GM19023 (cell line): ENCODE measurements around the gene CARD16.
A peak's percentile ranks its signal among the peaks of the same experiment; 100 is the strongest.

ENCODE experiments used
- ATAC-seq: cut with Tn5 transposase; IDR thresholded peaks from one replicate; pipeline ENCODE4 v1.9.1; 2021; ENCODE audit warnings: mild to moderate bottlenecking, moderate library complexity; ENCODE audit not compliant: unreplicated experiment

Gene CARD16

DNA sequence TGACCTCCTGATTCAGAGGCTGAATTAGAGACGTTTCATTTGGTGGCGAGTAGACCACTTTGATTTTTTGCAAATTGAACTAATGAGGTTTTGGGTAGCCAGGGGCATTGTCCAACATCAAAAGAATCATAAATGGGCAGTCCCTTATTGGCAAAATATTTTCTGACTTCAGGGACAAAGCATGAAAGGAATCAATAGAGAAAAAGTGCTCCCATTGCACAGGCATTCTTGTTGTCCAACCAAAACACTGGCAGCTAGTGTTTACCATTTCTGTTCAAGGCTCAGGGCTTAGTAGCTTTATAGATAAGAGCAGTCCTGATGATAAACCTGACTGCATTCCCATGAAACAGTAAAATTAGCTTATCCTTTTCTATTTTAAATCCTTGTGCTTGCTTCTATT is 6.4 kb upstream of the CARD16 start:
- ATAC-seq = no peak

DNA sequence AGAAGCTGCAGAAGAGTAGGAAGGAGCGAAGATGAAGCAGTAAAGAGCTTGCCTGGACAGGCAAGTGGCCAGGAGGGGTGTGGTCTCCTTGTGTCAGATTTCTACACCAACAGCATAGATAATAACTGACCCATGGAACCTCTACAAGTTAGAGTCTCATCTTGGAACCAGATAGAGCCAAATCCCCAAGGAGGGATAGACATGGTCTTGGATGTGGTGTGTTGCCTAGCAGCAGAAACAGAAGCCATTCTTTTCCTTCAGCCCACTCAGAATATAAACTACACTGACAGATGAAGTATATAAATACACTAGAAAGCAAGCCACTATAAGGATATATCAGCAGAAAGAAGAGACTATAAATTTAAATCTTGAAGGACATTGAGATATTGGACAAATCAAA is 4.3 kb upstream of the CARD16 start:
- ATAC-seq = no peak

DNA sequence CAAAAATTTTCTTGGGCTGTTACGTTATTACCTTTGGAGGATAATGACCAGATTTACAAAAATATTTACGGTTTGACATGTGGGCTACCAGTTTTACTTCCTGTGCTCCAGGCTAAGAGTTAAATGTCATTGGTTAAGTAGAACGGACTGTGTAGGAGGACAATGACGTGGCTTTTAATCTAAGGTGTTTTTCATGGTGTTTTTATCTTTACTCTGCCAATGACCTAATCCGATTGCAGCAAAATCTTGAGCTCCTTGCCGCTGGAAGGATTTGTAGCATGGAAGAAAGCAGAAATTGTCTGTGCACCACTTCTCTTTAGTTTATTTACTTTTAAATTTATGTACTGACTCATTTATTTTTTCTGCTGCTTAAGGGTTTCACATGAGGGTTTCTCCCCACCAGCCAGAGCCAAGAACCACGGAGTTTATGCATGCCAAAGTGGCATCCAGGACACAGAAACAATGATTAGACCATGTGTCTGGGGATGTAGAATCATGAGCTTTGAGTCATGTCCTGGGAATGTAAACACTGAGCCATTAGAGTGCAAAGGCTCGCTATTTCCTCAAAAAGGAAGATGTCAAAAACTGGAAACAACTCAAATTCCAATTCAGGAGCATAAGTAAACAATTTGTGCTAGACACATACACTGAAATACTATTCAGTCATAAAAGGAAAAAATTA is 1.9 kb upstream of the CARD16 start:
- no peak for ATAC-seq

DNA sequence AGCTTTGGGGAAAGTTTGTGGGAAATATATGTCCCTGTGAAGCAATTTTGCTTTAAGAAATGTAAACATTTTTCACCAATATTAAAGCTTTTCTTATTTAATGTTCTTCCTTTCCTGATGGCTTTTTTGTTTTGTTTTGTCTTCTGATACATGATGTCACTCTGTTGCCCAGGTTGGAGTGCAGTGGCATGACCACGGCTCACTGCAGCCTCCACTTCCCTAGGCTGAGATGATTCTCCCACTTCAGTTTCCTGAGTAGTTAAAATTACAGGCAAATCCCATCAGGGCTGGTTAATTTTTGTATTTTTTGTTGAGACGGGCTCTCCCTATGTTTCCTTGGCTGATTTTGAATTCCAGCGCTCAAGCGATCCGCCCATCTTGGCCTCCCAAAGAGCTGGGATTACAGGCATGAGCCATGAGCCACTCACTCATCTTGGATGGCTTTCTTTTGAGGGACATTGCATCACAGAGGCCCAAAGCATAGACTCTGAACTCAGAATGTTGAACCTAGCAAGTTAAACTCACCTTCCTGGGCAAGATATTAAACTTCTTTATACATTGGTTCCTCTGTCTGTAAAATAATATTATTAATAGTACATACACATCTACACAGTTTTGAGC is 651 bp upstream of the CARD16 start:
- ATAC-seq = no peak

DNA sequence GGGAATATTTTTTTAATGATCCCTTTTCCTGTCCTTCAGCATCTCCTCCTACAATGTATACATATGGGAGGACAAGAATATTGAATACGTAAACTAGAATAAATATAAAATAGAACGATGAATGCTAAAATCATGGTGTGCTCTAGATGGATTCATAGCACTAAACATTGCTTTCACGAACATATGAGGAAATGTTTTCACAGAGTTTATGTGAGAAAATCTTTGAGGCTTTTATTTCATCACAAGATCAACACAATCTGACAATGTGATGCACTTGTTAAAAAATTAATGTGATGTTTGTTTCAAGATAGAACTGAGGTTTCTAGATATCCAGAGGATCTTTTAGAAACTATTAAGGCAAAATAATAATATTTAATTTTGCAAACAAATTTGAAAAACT is 3.0 kb downstream of the CARD16 start:
- no peak for ATAC-seq

DNA sequence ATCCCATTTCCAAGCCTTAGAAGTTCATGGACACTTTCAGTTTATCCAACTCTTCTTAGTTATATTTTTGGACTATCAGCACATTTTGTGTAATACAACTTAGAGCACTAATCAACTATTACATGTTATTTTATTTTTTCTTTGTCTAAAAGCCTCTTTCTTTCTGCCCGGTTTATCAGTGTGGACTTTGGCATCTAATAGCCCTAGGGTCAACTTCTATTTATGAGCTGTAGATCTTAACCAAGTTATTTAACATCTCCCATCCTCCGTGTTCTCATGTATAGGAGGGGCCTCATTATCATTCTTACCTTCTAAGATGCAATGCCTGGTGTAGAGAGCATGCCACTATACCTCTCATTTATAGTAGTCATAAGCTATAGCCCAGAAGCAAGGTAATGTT is 4.4 kb downstream of the CARD16 start:
- no peak for ATAC-seq

DNA sequence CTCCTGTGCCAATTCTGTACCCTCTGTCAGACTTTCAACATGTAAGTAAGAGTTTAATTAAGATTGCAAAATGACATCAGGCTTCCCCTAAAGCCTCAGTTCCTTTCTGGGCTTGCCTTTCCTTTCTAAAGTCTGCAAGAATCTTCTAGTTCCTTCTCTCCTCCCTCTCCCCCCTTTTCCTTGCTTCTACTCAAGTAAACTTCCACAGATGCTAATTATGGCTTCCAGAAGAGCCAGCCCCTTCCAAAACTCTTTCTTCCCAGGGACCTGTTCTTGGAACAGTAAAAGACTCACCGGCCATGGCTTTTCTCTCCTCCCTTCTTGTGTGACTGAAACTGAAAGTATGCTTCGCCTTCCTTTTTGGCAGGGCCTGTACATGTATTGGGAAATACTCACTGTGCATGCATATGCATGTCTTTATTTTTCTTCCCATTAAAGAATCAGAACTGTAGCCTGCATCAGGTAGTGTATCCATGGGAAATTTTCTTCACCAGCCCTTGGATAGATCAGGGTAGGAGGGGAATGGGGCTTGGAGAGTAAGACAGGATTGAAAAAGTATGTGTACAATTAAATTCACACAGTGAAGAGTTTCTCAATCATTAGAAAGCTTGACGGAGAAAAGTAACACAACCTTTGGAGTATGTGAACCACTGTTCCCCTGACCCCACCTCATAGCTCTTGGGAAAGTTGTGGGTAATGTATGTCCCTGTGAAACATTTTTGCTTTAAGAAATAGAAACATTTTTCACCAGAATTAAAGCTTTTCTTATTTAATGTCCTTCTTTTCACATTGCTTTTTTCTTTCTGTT is 10.1 kb downstream of the CARD16 start, which contains the start of gene CASP1:
Gene CASP1 (minus strand): TSS at position 332 of the 808 bp plus-strand sequence. CDS start 31 bp downstream, at position 301.
- peak; percentile 89 for ATAC-seq

DNA sequence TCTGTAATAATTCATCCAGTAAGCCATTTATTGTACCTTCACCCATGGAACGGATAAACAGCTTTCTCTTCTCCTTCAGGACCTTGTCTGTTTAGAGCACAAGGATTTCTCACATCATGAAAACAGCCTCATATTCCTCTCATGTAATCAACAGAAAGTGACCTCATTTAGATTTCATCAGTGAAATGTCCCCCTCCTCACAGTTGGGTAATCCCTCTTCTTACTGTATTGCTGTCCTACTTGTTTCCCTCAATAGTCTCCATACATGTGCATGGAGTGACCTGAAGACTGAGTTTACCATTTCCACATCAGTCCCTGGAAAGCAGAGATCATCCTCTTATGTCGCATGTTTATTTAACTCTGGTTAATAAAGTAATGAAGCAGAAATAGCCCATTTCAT is 10.7 kb downstream of the CARD16 start:
- ATAC-seq = peak; percentile 11

DNA sequence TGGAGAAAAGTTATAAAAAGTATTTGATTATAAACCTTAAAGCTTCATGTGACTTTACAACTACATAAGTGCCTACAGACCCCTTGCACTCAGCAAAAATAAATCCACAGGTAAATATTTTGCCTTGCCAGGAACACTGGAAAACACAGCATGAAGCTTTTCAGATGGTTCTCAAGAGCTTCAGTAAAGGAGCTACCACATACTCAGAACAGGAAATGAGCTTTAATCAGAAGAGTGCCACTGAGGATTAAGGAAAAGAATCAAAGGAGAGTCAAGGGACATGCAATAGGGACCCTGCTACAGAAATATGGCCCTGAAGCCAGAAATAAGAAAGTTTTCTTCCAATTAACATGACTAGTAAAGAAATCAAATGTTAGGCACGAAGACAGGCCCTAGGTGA is 11.4 kb downstream of the CARD16 start:
- no peak for ATAC-seq

DNA sequence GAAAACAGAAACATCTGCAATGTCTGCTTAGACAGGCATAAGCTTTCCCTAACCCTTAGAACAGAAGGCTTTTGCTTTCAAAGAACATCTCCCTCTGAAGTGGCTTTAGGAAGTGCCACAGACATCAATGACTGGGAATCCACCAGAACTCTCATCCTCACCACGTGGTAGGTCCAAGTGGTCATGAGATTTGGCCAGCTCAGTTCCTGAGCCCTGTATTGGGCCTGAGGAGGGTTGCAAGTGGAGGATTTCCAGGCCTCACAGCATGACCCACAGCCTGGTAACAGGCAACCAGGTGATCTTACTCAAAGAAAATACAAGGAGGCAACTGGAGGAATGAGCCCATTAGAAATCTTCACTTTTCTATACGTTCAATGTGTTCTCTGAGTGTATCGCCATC is 11.8 kb downstream of the CARD16 start:
- ATAC-seq = no peak

DNA sequence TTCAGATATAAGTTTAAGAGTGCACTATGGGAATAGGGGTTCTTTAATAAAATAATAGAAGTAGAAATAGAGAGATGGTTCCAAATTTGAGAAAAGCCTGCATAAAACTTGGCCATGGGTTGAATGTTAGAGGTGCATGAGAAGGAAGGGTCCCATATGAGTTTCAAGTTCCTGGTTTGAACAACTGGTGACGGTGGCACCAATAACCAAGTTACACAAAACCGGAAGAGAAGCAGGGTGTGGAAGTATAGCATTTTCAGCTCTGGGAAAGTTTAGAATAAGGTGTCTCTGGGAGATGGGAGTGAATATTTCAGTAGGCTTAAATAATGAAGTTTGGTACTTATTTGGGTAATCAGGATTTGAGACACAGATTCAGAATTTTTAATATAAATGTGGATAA is 12.6 kb downstream of the CARD16 start:
- no peak for ATAC-seq

DNA sequence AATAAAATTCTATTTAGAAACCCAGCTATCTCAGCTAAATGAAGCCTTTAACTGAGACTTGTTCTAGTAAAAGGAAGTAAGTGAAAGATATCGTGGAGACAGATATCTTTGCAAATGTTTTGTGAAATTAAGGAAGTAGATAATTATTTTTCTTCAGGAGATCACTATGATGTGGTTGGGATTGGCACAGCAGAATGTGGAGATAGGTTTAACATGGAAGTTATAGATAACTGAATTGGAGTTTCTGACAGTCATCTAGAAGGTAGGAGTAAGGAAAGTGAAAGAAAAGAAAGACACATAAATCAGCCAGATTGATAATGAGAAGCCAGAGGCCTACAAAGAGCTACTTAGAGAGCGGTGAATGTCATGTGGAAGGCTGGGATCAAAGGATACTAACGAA is 17.5 kb downstream of the CARD16 start:
- ATAC-seq = no peak

DNA sequence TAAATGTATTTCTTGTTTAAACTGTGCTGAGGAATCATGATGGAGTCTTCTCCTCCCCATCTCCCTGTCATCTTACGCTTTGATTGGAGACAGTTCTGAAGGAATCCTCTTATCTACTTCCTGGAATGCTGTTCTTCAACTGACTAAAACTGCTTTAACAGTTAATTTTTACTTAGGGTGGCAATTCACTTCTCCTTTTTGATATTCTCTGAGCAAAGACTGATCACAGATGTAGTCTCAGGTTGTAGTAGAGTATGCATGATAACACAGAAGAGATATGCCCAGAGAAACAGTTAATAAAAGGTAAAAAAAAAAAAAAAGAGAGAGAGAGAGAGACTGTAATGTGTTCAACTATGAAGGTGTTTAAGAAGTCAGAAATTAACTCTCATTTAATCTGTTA is 20.7 kb downstream of the CARD16 start:
- no peak for ATAC-seq

DNA sequence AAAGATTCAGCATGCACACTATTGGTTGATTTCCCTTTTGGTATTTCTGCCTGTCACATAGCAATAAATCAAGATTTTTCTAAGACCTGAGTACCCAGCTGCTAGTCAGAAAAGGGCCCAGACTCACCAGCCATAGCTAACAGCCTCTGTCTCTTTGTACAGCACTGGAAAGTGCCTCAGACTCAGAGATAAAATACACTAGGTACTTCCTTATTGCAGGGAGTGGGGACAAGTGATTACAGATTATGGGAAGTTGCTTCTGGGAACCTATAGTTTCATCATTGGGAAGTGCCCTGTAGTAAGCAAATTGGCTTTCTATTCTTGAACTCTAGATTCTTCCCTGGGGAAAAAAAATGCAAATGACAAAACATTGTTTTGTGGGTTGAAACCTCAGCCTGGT is 22.1 kb downstream of the CARD16 start, which contains the start of gene CASP5:
Gene CASP5 (minus strand): TSS at position 166 of the 400 bp plus-strand sequence. CDS start 32 bp downstream, at position 134.
- ATAC-seq = no peak

DNA sequence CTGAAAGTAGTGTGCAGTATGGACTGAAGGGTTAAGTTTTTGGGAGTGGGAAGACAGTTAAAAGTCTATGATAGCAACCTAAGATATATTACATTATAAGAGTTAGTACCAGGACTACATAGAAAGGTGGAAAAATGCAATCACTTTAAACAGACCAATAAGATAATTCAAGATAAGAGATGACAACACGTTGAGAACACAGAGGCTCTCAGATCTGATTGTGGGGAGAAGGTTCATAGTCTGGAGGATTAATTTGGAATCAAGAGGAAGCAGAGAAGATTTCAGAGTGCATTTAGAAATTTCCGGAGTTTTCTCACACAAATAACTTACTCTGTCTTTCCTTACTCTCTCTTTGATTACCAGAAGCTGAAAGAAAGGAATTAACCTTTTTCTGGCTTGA is 22.6 kb downstream of the CARD16 start:
- ATAC-seq = no peak

DNA sequence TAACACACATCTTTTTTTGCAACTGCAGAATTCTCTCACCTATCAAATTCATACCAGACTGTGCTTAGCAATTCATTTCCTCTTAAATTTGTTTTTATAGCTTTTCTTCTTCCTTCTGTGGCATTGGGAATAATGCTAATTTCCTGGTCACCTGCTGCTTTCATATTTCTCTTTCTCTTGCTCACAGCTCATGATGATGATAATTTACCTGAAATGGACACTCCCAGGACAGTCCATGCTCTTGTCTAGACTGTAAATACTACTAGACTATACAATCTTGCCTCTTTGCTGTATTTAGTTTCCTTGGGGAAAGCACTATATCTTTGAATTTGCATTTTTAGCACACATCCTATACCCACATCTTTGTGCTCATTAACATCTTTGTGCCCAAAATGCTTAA is 37.7 kb downstream of the CARD16 start:
- no peak for ATAC-seq

DNA sequence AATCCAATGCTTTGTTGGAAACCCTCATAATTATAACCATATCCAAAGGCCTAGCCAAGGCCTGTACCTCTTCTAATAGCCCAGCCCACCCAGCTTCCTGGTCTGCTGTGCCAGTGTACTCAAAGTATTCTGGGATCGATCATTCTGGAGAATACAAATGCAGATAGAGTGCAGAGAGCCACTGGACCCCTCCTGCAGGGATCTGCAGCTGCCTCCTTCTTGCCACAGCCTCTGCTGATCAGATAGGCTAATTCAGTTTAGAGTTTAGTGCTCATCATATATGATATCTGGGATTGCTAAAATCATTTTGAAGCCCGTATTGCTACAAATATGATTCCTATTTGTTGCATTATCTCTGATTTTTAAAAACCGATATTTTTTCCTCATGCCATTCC is 39.7 kb downstream of the CARD16 start:
- ATAC-seq = no peak

DNA sequence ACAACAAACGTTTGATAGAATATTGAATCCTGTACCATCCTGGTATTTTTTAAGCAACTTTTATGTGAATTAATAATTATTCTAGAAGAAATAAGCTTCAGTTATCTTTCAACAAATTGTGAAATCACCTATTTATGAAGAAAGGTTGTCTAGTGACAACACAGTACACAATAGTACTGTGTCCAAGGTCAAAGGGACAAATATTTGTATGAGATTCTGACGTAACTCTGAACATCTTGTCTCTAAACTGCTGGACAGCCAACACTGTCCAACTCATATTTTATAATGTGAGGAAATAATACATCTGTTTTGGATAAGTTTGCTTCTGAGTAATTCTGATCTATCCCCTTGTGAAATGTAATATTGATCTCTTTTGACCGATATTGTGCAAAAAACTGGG is 41.1 kb downstream of the CARD16 start:
- ATAC-seq = no peak

DNA sequence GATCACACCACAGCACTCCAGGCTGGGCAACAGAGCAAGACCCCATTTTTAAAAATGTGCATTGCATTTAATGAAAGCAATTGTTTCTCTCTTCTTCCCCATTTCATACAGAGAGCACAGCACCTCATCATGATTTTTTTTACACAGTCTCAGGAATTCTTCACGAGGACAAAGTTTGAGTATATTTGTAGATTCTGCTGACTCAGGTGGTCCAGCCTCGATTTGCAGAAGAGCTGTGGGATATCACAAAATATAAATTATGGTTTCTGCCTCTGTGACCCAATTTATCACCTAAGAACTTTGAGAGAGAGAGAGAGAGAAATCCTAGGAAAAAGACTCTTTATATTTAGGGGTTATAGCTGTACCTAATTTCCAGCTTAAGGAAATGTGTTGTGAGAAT is 42.0 kb downstream of the CARD16 start:
- no peak for ATAC-seq

DNA sequence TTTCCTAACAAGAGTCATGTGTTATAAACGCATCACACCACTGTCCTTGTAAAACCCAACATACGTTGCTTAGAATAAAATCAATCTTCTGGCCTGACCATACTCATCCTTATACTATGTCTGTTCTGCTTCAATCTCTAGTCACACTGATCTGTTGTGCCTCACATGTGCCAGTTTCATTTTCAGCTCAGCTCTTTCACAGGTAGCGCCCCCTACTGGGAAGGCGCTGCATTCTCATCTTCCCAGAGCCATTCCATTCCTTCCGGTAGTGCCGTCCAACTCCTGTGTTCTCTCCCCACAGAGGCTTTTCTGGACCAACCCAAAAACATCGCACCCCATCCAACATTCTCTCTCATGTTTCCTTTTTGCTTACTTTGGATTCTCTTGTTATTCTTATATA is 44.3 kb downstream of the CARD16 start:
- peak; percentile 86 for ATAC-seq

DNA sequence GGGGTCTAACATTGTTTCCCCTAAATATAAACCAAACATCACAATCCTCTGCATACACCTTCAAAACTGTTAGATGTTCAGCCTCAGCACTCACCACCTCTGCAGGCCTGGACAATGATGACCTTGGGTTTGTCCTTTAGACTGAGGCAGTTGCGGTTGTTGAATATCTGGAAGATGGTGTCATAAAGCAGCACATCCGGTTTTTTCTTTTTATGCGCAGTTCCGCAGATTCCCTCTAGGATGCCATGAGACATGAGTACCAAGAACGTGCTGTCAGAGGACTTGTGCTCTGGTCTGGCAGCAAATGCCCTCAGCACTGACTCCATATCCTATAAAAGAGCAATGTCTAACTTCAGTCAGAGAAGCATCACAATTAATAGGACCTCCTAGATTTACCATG is 45.0 kb downstream of the CARD16 start:
- no peak for ATAC-seq

DNA sequence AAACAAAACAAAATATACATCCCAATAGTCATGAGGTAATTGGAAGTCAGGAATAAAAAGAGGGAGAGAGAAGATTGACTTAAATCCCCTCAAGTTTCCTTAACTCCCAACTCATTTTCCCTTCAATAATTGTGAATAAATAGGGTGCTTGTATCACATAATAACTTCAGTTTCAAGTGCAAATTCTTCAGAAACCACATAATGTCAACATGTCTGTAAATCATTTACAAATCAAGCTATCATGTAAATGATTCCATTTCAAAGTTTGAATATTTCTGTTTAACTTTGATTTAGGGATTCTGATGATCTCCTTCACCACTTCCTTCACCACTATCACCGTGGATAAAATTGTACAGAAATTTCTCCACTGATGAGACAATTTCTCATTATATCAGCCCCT is 45.4 kb downstream of the CARD16 start:
- ATAC-seq = no peak
